ENCODE measurements around the gene R3HDM1. TPM values are rescaled to one million over a fixed set of nuclear protein-coding genes. Genes with fewer than 3 reads are reported as not detected.

Gene R3HDM1
- total and polyA plus RNA-seq, 8 donors: 22.2 to 42.2 (median 37.8) TPM

GRCh38 chr2:135582383-135582782, 51.1 kb downstream of the R3HDM1 start:
- DNase-seq: no peak
- Histone ChIP-seq H3K4me3 (no peak overlapping the region), H3K27ac (no peak overlapping the region), H3K27me3 (no peaks in the 10 kb centered on the region), H3K9me3 (no peaks in the 10 kb centered on the region), H3K36me3 (no peaks in the 10 kb centered on the region), H3K4me1 (no peaks in the 10 kb centered on the region)
- intact Hi-C loops (cut with DNase I): no loop called here
- TF ChIP-seq, protein P1, sequence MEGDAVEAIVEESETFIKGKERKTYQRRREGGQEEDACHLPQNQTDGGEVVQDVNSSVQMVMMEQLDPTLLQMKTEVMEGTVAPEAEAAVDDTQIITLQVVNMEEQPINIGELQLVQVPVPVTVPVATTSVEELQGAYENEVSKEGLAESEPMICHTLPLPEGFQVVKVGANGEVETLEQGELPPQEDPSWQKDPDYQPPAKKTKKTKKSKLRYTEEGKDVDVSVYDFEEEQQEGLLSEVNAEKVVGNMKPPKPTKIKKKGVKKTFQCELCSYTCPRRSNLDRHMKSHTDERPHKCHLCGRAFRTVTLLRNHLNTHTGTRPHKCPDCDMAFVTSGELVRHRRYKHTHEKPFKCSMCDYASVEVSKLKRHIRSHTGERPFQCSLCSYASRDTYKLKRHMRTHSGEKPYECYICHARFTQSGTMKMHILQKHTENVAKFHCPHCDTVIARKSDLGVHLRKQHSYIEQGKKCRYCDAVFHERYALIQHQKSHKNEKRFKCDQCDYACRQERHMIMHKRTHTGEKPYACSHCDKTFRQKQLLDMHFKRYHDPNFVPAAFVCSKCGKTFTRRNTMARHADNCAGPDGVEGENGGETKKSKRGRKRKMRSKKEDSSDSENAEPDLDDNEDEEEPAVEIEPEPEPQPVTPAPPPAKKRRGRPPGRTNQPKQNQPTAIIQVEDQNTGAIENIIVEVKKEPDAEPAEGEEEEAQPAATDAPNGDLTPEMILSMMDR (IDR thresholded peaks at IDR 0.05): no peak
- no peak for ATAC-seq

- intact Hi-C loops (cut with DNase I): no loop called here
- Histone ChIP-seq H3K27ac (no peak overlapping the region), H3K4me1 (no peaks in the 10 kb centered on the region), H3K36me3 (no peaks in the 10 kb centered on the region), H3K27me3 (no peaks in the 10 kb centered on the region), H3K4me3 (no peak overlapping the region), H3K9me3 (peaks cover 0 to under 1% of the 10 kb centered on the region in 2 donors)
- DNase-seq (no peak), ATAC-seq (no peak)
- TF ChIP-seq, protein P1 (IDR thresholded peaks at IDR 0.05): no peak
Observed at GRCh38 chr2:135585586-135585985, 54.3 kb downstream of the R3HDM1 start.

GRCh38 chr2:135586148-135586547, 54.9 kb downstream of the R3HDM1 start:
- H3K4me3 ChIP-seq: no peak overlapping the region
- intact Hi-C loops (cut with DNase I): no loop called here
- H3K36me3 ChIP-seq: no peaks in the 10 kb centered on the region
- TF ChIP-seq, protein P1 (IDR thresholded peaks at IDR 0.05): no peak
- H3K27me3 ChIP-seq: no peaks in the 10 kb centered on the region
- no peaks in the 10 kb centered on the region for H3K4me1 ChIP-seq
- no peak for DNase-seq
- no peak overlapping the region for H3K27ac ChIP-seq
- peaks cover 0 to 4% of the 10 kb centered on the region in 2 donors for H3K9me3 ChIP-seq
- no peak for ATAC-seq

DNA sequence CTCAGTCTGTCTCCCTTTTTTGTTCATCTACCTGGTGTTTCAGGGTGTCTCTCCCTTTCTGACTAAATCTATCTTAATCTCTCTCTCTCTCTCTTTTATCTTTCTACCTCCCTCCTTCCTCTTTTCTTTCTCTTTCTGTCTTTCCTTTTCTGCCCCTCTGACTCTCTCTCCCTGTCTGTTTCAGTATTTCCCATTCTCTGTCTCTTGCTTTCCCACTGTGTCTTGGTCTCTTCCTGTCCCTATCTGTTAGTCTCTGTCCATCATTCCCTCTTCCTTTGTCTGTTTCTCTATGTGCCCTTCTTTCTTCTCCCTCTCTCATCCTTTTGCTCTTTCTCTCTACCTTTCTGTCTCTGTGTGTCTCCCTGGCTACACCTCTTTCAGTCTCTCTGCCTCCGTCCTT, 56.7 kb downstream of the R3HDM1 start:
- ATAC-seq (no peak), DNase-seq (no peak)
- TF ChIP-seq, protein P1 (IDR thresholded peaks at IDR 0.05): no peak
- H3K4me1 ChIP-seq: no peaks in the 10 kb centered on the region
- H3K27me3 ChIP-seq: no peaks in the 10 kb centered on the region
- intact Hi-C loops (cut with DNase I): no loop called here
- no peak overlapping the region for H3K4me3 ChIP-seq
- peaks cover 0 to 21% of the 10 kb centered on the region in 2 donors for H3K9me3 ChIP-seq
- no peaks in the 10 kb centered on the region for H3K36me3 ChIP-seq
- no peak overlapping the region for H3K27ac ChIP-seq

GRCh38 chr2:135590619-135591260, 59.5 kb downstream of the R3HDM1 start:
- Histone ChIP-seq H3K4me1 (no peaks in the 10 kb centered on the region), H3K27me3 (no peaks in the 10 kb centered on the region), H3K9me3 (peaks cover 0 to 21% of the 10 kb centered on the region in 2 donors), H3K27ac (no peak overlapping the region), H3K36me3 (no peaks in the 10 kb centered on the region), H3K4me3 (no peak overlapping the region)
- ATAC-seq: no peak
- TF ChIP-seq, protein P1 (IDR thresholded peaks at IDR 0.05): no peak
- intact Hi-C loops (cut with DNase I): no loop called here
- DNase-seq: no peak
